ENCODE measurements around the gene TBL2. TPM values are rescaled to one million over a fixed set of nuclear protein-coding genes. Genes with fewer than 3 reads are reported as not detected.
"Not testable (repeated sequence)": the region's sequence is repeated elsewhere in the genome, so short reads cannot be mapped to it uniquely, and the experiment has no call there.

Gene TBL2
- total RNA-seq, 1 donor from 2014 or later: 35.5 TPM

DNA sequence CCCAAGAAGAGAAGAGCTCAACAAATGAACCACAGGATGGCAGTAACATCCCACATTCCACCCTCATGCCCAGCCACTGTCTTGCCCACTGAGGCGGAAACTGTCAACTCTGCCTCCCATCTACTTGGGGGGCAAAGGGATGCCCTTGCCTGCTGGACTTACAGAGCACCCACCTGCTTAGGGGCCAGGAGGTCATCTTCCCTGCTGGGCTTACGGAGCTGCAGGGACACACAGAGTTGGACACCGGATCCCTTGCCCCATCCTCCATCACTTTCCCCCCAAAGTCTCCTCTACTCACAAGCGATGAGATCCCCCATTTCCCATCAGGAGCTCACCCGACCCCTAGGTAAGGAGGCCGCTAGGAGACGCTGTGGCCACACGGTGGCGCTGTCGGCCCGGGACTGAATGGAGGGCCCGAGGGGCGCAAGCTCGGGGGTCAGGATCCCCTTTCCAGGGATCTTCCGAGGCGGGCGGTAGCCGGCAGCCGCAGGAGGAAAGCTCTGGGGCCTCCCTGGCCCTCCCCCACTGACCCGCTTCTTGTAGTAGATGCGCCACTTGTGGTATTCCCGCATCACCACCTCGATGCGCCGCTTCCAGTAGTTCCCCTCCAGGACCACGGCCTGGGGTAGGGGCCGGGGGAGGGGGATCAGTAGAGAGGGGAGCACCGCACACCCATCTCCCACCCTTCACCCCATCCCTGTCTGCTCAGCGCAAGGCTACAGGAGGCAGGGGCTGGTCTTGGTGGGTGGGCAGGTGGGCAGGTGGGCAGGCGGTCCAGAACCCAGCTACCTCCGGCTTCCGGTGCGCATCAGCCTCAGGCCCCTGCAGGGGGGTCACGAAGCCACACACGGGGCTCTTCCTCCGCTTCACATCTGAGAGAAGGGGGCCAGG, 28.7 kb upstream of the TBL2 start:
- intact Hi-C loops (cut with micrococcal nuclease): loop anchor here (1.0 kb wide), 4 partner anchors 17 to 127 kb away; partner anchors contain the start of genes MLXIPL and VPS37D

DNA sequence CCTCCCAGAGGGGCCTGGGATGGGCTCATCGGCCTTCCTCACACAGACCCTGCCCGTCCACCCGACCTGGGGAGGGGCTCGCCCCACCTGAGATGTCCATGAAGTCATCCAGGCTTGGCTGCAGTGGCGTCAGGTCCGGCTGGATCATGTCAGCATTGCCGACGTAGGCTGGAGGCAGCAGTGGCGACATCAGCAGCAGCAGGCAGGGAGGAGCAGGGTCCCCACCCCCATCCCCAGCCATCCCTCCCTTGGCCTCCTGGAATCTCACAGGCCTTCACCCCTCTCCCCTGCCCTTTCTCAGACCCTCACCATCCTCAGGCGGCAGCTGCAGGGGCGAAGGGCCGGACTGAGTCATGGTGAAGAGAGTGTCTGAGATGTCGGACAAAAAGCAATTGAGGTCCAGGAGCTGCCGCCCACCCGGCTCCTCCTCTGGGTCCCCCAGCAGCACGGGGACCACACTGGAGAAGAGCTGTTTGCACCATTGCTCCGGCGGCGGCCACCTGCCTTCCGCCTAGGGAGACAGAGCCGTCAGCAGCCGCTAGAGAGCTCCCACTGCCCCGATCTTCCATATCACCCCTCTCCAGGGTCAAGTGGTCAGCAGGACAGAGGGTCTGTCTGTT, 27.3 kb upstream of the TBL2 start:
- intact Hi-C loops (cut with micrococcal nuclease): no loop called here

DNA sequence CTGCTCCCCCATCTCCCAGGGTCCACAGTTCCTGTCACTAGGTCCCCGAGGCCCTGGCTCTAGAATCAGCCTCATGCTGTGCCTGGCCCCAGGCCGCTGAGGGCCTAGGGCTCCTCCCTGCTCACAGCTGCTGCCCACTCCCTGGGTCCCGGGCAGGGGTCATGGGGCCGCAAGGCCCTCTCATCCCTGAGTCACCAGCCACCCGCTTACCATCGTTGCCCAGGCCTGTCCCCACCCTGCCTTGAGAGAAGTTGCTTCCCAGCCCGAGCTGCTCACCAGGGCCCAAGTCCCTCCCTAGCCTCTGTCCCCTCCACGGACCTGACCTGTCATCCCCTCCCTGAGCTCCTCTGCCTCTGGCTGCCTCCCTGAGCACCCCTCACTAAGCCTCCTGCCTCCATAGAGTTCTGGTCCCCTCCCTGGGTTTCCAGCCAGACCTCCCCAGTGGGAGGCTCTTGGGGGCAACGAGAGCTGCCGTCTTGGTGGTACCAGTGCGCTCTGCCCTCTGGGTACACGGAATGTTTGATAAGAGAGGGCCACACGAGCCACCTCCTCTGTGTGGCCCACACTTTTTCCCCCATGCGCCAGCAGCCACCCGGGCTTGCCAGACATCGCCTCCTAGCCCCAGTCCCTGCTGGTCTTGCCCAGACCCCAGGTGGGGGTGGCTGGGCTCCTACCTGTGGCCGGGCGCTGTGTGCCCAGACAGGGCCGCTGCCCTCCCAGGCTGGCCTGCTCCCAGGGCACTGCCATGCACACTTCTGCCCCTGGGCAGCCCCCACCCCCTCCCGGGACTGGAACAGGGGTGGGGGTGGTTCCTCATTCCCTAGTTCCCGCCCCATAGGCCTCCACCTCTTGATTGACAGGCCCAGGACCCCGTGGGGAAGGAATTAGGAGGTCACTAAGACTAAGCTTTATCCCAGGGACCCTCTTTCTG, 24.6 kb upstream of the TBL2 start:
- intact Hi-C loops (cut with micrococcal nuclease): no loop called here

DNA sequence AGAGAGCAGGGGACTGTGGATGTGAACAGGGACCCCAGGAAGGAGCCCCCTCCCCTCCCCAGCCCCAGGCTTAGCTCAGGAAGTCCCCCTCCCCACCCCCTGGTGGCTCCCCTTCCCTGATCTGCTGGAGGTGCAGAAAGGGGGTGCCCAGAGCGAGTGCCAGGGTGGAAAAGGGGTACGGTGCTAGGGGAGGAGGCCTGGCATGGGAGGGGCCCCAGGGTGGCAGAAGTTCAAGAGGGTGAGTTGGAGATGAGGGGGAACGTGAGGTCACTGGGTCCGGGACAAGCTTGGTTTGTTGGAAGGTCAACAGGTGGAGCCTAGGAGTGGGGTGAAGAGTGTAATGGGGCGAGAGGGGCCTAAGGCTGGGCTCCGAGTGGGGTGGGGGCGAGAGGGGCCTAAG, 21.5 kb upstream of the TBL2 start:
- intact Hi-C loops (cut with micrococcal nuclease): no loop called here

DNA sequence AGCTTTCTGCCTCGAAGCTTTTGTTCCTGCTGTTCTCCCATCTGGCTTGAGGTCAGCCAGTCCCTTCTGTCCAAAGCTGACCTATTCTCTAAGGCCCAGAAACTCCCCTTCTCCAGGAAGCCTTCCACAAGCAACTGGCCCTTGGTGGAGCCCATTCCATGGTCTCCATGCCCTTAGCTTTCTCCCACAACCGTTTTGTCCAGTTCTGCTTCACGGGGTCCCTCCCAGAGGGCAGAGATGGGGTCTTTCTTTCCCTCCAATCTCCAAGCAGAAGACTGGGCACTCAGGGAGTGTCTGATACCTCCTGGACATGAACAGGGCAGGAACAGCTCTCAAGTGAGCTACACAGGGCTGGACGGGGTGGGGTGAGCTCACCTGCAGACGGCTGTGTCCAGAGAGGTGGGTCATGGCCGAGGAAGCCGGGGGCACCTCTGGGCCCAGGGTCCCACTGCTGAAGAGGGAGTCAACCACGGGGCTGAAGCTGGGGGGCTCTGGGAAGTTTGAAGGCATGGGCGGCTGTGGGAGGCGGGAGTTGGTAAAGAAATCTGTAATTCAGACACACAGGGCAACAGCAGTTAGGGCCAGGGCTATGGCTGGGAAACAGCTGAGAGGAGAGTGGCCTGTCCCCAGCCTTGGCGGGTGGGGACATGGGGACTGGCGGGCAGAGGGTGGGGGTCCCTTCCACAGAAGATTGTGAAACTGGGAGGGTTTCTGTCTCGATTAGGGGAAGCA, 20.9 kb upstream of the TBL2 start:
- intact Hi-C loops (cut with micrococcal nuclease): no loop called here

DNA sequence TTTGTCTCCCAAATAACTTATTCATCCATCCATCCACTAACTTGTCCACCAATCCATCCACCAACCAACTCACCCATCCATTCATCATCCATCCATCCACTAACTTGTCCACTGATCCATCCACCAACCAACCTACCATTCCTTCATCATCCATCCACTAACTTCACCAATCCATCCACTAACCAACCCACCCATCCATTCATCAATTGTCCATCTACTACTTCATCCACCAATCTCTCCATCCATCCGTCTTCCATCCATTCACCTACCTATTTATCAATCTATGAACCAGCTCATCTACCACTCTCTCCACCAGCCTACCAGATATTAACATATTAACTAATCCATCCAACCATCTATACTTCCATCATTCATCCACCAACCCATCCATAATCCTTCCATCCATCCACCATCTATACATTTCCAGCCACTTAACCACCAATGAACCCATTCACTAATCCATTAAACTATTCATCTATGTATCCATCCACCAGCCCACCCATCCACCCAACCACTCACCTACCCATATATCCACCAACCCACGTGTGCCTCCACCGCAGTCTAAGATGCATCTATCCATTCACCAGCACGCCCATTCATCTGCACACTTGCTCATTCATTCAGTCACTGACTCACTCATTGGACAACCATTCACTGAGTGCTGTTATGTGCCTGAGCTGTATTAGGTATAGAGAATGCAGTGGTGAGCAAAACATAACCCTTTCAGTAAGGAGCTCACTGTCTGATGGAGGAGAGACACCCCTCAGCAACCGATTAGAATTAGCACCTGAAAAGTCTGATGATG, 19.8 kb upstream of the TBL2 start:
- intact Hi-C loops (cut with micrococcal nuclease): no loop called here

DNA sequence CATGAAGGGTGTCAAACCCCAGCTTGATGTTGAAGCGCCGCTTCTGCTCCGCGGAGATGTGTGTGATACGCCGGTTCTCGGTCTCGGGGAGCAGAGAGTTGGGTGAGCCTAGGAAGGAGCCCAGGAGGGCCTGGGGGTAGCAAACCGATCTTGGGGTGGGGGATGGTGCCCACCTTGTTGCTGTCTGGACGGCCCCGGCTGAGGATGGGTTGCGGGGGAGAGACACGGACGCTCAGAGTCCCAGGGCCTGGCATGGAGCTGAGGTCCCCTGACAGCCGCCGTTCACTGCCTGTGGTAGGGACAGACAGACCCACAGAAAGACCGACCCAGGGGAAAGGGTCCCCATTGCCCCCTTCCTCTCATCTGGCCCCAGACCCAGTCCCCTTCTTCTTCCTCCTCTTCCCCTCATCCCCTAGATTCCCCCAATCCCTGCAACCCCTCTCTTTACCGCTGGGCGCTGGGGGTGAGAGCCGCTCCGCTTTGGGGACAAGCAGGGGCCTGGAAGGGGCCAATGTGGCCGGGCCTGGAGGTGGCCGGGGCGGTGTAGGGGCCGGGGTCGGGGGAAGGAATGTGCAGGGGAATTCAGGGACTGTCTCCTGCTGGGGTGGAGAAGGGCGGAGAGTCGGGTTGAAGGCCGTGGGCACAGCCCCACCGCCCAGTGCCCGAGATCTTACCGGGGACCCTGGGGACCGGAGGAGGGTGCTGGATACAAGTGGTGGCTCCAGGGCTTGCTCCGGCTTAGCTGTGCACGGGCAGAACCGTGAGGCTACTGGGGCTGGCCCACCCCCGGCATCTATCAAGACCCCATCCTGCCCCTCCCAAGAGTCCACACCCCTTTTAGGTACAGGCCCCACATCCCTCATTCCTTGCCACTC, 18.0 kb upstream of the TBL2 start:
- intact Hi-C loops (cut with micrococcal nuclease): no loop called here

DNA sequence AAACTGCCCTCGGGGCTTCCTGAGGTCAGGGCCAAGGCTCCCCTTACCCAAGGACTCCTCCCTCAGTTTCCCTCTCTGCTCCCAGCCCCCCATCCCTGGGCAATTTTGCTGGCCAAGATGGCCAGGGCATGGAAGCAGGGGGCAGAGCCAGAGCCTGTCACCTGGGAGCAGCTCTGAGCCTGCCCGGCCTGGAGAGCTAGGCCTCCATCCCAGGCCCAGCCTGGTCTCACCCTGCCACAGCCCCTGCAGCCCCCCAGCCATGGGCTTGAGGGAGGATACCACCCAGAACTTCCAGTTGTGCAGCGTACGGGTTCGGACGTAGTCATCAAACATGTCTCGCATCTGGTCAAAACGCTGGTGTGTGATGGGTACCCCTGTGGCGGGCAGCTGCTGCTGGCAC, 17.0 kb upstream of the TBL2 start:
- intact Hi-C loops (cut with micrococcal nuclease): no loop called here

DNA sequence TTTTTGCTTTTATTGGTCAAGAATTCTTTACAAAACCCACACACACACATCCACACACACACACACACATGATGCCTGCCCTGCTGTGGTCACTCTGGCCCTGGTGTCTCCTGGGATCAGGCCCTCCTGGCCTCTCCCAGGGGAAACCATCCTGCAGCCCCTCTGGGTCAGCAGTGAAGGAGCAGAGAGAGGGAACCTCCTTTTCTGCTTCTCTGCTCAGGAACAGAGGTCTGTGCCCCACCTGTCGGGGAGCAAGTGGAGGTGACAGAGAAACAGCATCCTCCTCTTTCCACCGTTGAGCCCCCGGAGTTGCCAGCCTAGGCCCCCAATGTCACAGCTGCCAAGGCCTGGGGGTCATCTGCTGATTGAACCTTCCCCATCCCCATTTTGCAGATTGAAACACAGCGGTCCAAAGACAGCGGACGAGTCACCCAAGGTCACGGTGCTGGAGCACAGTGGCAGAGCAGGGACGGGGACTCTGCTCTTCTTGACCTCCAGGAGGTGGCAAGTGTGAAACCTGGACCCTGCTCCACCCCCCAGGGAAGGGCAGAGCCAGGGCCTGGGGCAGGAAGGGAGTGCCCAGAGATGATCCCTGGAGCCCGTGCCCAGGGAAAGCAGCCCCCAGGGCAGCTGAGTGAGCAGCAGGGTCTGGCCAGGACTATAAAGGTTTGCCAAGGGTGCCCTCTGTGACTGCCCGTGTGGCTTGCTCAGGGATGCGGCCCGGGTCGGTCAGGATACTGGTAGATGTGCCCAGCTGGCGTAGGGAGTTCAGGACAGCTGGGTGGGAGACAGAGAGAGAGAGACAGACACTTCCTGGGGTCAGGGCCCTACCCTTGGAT, 15.0 kb upstream of the TBL2 start:
- intact Hi-C loops (cut with micrococcal nuclease): no loop called here

DNA sequence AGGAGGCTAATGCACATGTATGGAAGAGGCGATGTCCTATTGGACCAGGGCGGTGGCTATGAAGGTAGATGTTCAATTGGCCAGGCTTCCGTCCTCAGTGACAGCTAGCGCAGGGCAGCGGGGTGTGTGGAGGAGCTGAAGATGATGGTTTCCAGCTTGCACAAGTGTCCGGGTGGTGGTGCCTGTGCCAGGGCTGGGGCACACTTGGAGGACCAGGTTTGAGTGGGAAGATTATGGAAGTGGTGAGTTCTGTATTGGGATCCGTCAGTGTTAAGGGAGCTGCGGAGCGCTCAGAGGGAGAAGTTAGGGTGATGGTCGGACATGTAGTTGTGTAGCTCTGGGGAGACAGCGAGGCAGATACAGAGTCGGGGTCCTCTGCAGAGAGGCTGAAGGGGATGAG, 8.5 kb upstream of the TBL2 start:
- intact Hi-C loops (cut with micrococcal nuclease): loop anchor here (1.0 kb wide), 1 partner anchor 9 kb away; the partner anchor contains the start of gene TBL2

DNA sequence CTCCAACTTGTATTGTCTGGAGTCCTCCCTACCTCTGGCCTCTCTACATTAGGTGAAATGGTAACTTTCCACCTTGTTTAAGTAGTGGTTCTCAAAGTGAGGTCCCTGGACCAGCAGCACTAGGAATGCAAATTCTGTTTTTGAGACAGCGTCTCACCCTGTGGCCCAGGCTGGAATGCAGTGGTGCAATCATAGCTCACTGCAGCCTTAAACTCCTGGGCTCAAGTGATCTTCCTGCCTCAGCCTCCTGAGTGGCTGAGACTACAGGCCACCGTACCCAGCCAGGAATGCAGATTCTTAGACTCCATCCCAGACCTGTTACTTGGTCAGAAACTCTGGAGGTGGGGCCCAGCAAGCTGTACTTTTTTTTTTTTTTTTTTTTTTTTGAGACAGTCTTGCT, 6.8 kb upstream of the TBL2 start:
- intact Hi-C loops (cut with micrococcal nuclease): no loop called here

DNA sequence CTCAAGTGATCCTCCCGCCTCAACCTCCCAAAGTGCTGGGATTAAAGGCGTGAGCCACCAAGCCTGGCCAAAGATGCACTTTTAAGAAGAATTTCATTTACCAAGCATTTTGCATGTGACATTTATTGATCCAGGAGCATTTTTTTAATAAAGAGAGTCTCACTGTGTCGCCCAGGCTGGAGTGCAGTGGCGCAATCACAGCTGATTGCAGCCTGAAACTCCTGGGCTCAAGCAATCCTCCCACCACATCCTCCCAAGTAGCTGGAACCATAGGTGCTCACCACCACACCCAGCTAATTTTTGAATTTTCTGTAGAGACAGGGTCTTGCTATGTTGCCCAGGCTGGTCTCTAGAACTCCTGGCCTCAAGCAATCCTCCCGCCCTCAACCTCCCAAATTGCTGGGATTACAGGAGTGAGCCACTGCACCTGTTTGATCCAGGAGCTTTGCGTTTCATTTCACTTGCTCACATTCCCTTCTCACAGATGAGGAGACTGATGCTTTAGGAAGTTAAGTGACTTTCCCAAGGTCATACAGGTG, 4.4 kb upstream of the TBL2 start:
- intact Hi-C loops (cut with micrococcal nuclease): no loop called here

DNA sequence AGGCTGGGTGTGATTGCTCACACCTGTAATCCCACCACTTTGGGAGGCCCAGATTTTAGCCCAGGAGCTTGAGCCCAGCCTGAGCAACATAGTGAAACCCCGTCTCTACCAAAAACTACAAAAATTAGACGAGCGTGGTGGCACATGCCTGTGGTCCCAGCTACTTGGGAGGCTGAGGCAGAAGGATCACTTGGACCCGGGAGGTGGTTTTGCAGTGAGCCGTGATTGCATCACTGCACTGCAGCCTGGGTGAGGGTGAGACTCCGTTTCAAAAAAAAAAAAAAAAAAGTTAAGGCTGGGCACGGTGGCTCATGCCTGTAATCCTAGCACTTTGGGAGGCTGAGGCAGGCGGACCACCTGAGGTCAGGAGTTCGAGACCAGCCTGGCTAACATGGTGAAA, 2.6 kb upstream of the TBL2 start:
- intact Hi-C loops (cut with micrococcal nuclease): not testable (repeated sequence)

DNA sequence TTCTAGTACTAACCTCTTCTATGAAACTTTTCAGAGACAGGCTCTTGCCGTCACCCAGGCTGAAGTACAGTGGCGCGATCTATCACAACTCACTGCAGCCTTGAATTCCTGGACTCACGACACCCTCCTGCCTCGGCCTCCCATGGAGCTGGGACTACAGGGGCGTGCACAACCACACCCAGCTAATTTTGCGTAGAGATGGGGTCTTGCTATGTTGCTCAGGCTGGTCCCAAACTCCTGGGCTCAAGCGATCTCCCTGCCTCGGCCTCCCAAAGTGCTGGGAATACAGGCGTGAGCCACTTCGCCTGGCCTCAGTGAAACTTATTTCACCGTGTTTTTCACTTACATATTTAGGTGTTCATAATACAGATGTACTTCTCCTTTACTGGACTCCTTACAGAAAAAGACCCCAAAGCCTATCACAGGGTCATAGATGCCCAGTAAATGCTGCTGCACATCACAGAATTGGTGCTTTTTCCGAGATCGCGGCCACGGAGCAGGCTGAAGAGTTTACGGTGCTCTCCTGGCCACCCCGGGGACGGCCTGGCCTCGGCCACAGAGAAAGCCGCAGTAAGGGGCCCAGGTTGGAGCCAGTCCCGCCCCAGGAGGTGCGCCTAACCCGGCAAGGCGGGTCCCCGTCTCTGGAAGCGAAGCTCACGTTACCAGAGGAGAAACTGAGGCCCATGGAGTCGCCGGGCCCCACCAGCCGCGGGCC, 595 bp downstream of the TBL2 start:
- intact Hi-C loops (cut with micrococcal nuclease): loop anchor here (1.0 to 10.0 kb wide), 16 partner anchors 10 to 1077 kb away; partner anchors contain the start of genes ABHD11, BAZ1B, BCL7B and BUD23

DNA sequence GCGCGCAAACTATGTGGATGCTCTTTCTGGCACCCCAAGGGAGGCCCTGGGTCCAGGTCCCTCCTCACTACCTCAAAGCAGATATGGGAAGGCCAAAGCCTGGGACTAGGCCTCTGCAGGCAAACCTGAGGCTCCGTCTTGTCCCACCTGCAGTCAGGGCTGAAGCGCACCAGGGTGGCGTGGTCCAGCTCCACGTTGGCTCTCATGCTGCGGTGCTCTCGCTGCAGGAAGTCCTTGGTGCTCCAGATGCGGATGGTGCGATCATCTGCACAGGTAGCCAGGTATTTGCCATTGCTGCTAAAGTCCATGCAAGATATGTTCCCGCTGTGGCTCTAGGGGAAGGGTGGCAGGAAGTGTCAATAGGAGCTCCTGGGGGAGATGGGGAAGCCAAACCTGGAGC, 4.6 kb downstream of the TBL2 start:
- intact Hi-C loops (cut with micrococcal nuclease): loop anchor here (10.0 kb wide), 1 partner anchor 1081 kb away; the partner anchor contains the start of gene GTF2I

DNA sequence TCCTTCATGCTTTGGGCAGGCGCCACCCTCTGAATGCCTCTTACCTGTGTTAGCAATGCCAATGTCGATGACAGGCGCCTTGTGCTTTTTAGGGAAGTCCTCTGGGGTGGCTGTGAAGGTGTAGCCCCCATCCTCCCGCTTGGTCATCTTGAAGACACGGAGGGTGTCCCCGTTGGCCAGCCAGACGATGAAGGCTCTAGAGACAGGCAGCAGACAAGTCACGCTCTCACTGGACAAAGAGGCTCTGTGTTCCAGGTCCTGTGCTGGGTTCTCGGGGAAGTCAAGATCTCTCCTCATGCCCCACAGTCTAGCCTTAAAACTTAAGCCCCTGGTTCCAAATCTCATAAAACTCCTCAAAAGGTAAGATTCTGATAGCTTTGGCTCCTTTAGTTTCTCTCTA, 5.1 kb downstream of the TBL2 start:
- intact Hi-C loops (cut with micrococcal nuclease): loop anchor here (10.0 kb wide), 1 partner anchor 1082 kb away; the partner anchor contains the start of gene GTF2I

DNA sequence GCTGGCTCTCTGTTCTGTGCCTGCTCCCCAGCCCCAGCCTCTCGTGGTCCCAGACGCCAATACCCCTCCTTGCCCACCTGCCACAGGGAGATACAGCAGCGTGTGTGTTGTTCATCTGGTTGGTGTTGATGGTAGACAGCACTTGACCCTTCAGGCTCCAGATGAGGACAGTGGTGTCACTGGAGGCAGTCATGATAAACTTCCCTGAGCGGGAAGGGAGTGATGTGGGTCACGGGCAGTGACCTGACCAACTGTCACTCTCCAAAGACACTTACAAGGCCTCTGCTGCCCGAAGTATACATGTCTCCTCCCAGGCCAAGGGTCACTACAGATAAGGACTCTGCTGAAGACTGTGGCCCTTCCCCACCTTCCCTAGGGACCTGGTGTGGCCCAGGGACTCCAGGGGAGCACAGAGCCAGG, 5.6 kb downstream of the TBL2 start:
- intact Hi-C loops (cut with micrococcal nuclease): loop anchor here (10.0 kb wide), 1 partner anchor 1082 kb away; the partner anchor contains the start of gene GTF2I

All from T-helper 1 cell treated with Interleukin-12 subunit alpha and Interleukin-12 subunit beta and Interleukin-4 antibody, amounts not matched to agents 30 ng/mL and 1 ng/mL, for 36 hours (primary cell).